Fibroblast of lung (primary cell): ENCODE data around the gene MYO18A. TPM values are rescaled to one million over a fixed set of nuclear protein-coding genes. Genes with fewer than 3 reads are reported as not detected.

Experiments
- DNase-seq, 2 donors: peaks; one replicate each; pipeline versions ENCODE4 v3.0.0 to v3.0.0-alpha.2; 2010; ENCODE audit warnings: low read depth in 2 of 2
- H2AFZ ChIP-seq: 2 replicates; pipeline ENCODE4 v1.5.1; 2012; ENCODE audit warnings: low read length, control low read depth, inconsistent platforms
- H3K27ac ChIP-seq: 2 replicates; pipeline ENCODE4 v1.5.1; 2011; ENCODE audit warnings: low read length, control low read depth; ENCODE audit not compliant: insufficient read depth
- H3K27me3 ChIP-seq: 2 replicates; pipeline ENCODE4 v1.5.1; 2011; ENCODE audit warnings: mild to moderate bottlenecking, low read length; ENCODE audit not compliant: control insufficient read depth, insufficient read depth
- H3K36me3 ChIP-seq: 2 replicates; pipeline ENCODE4 v1.5.1; 2011; ENCODE audit warnings: low read length; ENCODE audit not compliant: control insufficient read depth, insufficient read depth
- H3K4me1 ChIP-seq: 2 replicates; pipeline ENCODE4 v1.5.1; 2011; ENCODE audit warnings: low read length; ENCODE audit not compliant: control insufficient read depth, insufficient read depth; ENCODE audit errors: extremely low read depth
- H3K4me2 ChIP-seq: 2 replicates; pipeline ENCODE4 v1.5.1; 2011; ENCODE audit warnings: low read length, control low read depth; ENCODE audit not compliant: insufficient read depth; ENCODE audit errors: extremely low read depth
- H3K4me3 ChIP-seq, 4 experiments: fragments of 200-600 bp in 1 of 4; sonication (generic) in 1 of 4; replicated peaks in 1 of 4; 2 replicates each; pipeline ENCODE4 v1.5.1; 2011 to 2016; ENCODE audit warnings: low read length in 4 of 4, low read depth in 3 of 4, mild to moderate bottlenecking in 3 of 4, control low read depth in 2 of 4, inconsistent platforms in 1 of 4, mixed read lengths in 1 of 4; ENCODE audit not compliant: insufficient read depth in 1 of 4; ENCODE audit errors: control extremely low read depth in 1 of 4
- H3K79me2 ChIP-seq: 2 replicates; pipeline ENCODE4 v1.5.1; 2012; ENCODE audit warnings: mild to moderate bottlenecking, low read length, inconsistent platforms; ENCODE audit not compliant: control insufficient read depth, insufficient read depth
- H3K9ac ChIP-seq: 2 replicates; pipeline ENCODE4 v1.5.1; 2011; ENCODE audit warnings: mild to moderate bottlenecking, low read length, control low read depth; ENCODE audit not compliant: insufficient read depth
- H3K9me3 ChIP-seq: 2 replicates; pipeline ENCODE4 v1.5.1; 2012; ENCODE audit warnings: low read depth, low read length; ENCODE audit not compliant: control insufficient read depth, insufficient read depth
- H4K20me1 ChIP-seq: 2 replicates; pipeline ENCODE4 v1.5.1; 2011; ENCODE audit warnings: low read length; ENCODE audit not compliant: control insufficient read depth, insufficient read depth; ENCODE audit errors: extremely low read depth
- CTCF ChIP-seq, 2 donors: IDR thresholded peaks in 1 of 2; conservative IDR thresholded peaks in 1 of 2; 1 replicate in 1 of 2; 2 replicates in 1 of 2; pipeline ENCODE4 v1.5.1; 2011 to 2012; ENCODE audit warnings: low read length in 2 of 2, control low read depth in 1 of 2, inconsistent platforms in 1 of 2, low read depth in 1 of 2, mild to moderate bottlenecking in 1 of 2
- EZH2 ChIP-seq: IDR thresholded peaks from 2 replicates; pipeline ENCODE4 v1.5.1; 2012; ENCODE audit warnings: low read length, control low read depth, mild to moderate bottlenecking; ENCODE audit errors: missing control alignments
- polyA plus RNA-seq, 2 donors: library from polyadenylated mRNA; depleted of rRNA in 1 of 2; stranded (reverse) in 1 of 2; unstranded in 1 of 2; fragments of >200 nt; gene quantifications; 2 replicates each; pipeline ENCODE4 v1.2.1, GENCODE V29; 2011 to 2012; ENCODE audit warnings: missing spikeins in 1 of 2
- total RNA-seq: library from RNA; depleted of rRNA; stranded (reverse); fragments of >200 nt; gene quantifications from 2 replicates; pipeline ENCODE4 v1.2.1, GENCODE V29; 2014

The MYO18A gene
- total and polyA plus RNA-seq, 2 donors (not counting 1 experiment from before 2014, with no cell fraction given), result 11.7 to 133 TPM

- Histone ChIP-seq H3K27me3 (no peaks in the 10 kb centered on the region), H3K9me3 (no peaks in the 10 kb centered on the region), H3K4me1 (peaks cover 34% of the 10 kb centered on the region), H3K36me3 (no peaks in the 10 kb centered on the region), H3K4me3 (peak overlapping the region; percentile 3 to 57 (median 12)), H3K27ac (peak overlapping the region; percentile 80), H3K9ac (peak overlapping the region; percentile 45), H2AFZ (peak overlapping the region; percentile 68), H3K79me2 (peaks cover 13% of the 10 kb centered on the region), H3K4me2 (peak overlapping the region; percentile 96), H4K20me1 (no peaks in the 10 kb centered on the region)
- TF ChIP-seq CTCF (conservative IDR thresholded peaks at IDR 0.05 in 1 of 2, IDR thresholded peaks at IDR 0.05 in 1 of 2; ENCODE audit: low read depth in 1 of 2, low read length in 2 of 2), result no peak
- no peak for TF ChIP-seq EZH2
- peak in 1 of 2 donors; percentile 49 for DNase-seq
Observed at GRCh38 chr17:29140631-29141513, 39.3 kb downstream of the MYO18A start.

- H2AFZ ChIP-seq, result peak overlapping the region; percentile 68
- peak overlapping the region; percentile 96 for H3K4me2 ChIP-seq
- peaks cover 34% of the 10 kb centered on the region for H3K4me1 ChIP-seq
- no peaks in the 10 kb centered on the region for H4K20me1 ChIP-seq
- H3K27ac ChIP-seq, result peak overlapping the region; percentile 80
- no peaks in the 10 kb centered on the region for H3K36me3 ChIP-seq
- peak overlapping the region; percentile 3 to 57 (median 22) for H3K4me3 ChIP-seq
- peaks cover 13% of the 10 kb centered on the region for H3K79me2 ChIP-seq
- DNase-seq, result peak; percentile 60 to 65
- H3K27me3 ChIP-seq, result no peaks in the 10 kb centered on the region
- no peak for TF ChIP-seq EZH2
- no peak for TF ChIP-seq CTCF (conservative IDR thresholded peaks at IDR 0.05 in 1 of 2, IDR thresholded peaks at IDR 0.05 in 1 of 2; ENCODE audit: low read depth in 1 of 2, low read length in 2 of 2)
- peak overlapping the region; percentile 45 for H3K9ac ChIP-seq
- no peaks in the 10 kb centered on the region for H3K9me3 ChIP-seq
Observed at GRCh38 chr17:29140051-29140621, 40.1 kb downstream of the MYO18A start.

GRCh38 chr17:29138971-29139691 is 41.1 kb downstream of the MYO18A start:
- peaks cover 34% of the 10 kb centered on the region for H3K4me1 ChIP-seq
- H3K27ac ChIP-seq, result peak overlapping the region; percentile 80
- no peaks in the 10 kb centered on the region for H4K20me1 ChIP-seq
- H3K9me3 ChIP-seq, result no peaks in the 10 kb centered on the region
- no peak overlapping the region for H2AFZ ChIP-seq
- no peaks in the 10 kb centered on the region for H3K27me3 ChIP-seq
- peaks cover 13% of the 10 kb centered on the region for H3K79me2 ChIP-seq
- H3K4me3 ChIP-seq, result peak overlapping the region; percentile 3 to 57 (median 24)
- no peak overlapping the region for H3K9ac ChIP-seq
- H3K36me3 ChIP-seq, result no peaks in the 10 kb centered on the region
- TF ChIP-seq EZH2, result no peak
- TF ChIP-seq CTCF (conservative IDR thresholded peaks at IDR 0.05 in 1 of 2, IDR thresholded peaks at IDR 0.05 in 1 of 2; ENCODE audit: low read depth in 1 of 2, low read length in 2 of 2), result no peak
- no peak for DNase-seq
- H3K4me2 ChIP-seq, result peak overlapping the region; percentile 61
